ENCODE results near the gene GLRA2.

GLRA2 gene

DNA sequence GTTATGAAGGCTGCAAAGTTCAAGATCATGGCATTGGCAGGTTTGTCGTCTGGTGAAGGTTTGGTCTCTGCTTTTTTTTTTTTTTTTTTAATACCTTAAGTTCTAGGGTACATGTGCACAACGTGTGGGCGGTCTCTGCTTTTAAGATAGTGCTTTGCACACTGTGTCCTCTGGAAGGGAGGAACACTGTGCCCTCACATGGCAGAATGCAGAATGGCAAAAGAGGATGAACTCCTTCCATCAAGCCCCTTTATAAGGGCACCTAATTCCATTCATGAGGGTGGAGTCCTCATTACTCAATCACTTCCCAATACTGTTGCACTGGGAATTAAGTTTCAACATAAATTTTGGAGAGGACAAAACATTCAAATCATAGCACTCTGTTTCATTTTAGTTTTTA, 101.4 kb downstream of the GLRA2 start:
- no peak for TF ChIP-seq GATA3 (IDR thresholded peaks at IDR 0.05; ENCODE audit: low read depth, low read length)
- no peak for TF ChIP-seq GATA2 (IDR thresholded peaks at IDR 0.05; ENCODE audit: low read depth, low read length)

GRCh38 chrX:14641681-14642655, 112.6 kb downstream of the GLRA2 start:
- no peak for TF ChIP-seq GATA2 (IDR thresholded peaks at IDR 0.05; ENCODE audit: low read depth, low read length)

- TF ChIP-seq GATA3 (IDR thresholded peaks at IDR 0.05; ENCODE audit: low read depth, low read length) (no peak), GATA2 (IDR thresholded peaks at IDR 0.05; ENCODE audit: low read depth, low read length) (no peak)
These were observed 131.6 kb downstream of the GLRA2 start for GRCh38 chrX:14660970-14661369.

DNA sequence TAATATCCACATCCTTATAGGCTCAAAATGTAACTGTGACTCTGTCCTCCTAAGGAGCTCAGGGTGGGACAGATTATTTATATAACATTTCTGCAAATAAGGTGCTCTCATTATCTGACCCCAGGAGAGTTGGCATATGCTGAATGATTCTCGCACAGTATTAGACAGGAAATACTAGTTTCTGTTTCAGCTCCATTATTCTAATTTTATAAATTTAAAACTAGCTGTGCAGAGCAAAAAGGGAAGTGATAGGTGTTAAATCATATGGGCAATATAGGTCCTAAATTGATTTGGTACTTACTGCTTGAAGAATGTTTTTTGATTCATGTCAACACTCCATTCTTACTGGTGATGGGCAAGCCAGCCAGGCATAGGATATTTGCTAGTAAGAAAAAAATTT, 141.5 kb downstream of the GLRA2 start:
- TF ChIP-seq GATA2 (IDR thresholded peaks at IDR 0.05; ENCODE audit: low read depth, low read length) = no peak
- no peak for TF ChIP-seq GATA3 (IDR thresholded peaks at IDR 0.05; ENCODE audit: low read depth, low read length)

- TF ChIP-seq GATA2 (IDR thresholded peaks at IDR 0.05; ENCODE audit: low read depth, low read length) (no peak), GATA3 (IDR thresholded peaks at IDR 0.05; ENCODE audit: low read depth, low read length) (no peak)
These were observed 143.4 kb downstream of the GLRA2 start for GRCh38 chrX:14672611-14673172.

DNA sequence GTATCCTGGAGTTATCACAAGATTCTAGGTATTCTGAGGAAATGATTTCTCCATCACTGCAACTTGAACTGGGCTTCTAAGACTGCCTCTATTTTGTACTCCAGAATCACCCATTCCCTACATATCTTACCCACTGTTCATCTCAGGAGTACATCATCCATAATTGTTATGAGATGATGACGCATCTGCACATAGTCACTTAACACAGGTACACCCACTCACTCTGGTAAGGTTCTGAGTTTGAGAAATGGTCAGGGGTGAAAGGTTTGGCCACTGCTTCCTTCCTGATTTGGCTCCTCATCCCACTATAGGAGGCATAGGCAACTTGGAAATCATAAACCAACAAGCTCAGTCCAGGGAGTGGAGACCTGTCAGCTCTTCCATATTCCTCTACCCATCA, 143.9 kb downstream of the GLRA2 start:
- TF ChIP-seq GATA2 (IDR thresholded peaks at IDR 0.05; ENCODE audit: low read depth, low read length) (no peak), GATA3 (IDR thresholded peaks at IDR 0.05; ENCODE audit: low read depth, low read length) (no peak)

DNA sequence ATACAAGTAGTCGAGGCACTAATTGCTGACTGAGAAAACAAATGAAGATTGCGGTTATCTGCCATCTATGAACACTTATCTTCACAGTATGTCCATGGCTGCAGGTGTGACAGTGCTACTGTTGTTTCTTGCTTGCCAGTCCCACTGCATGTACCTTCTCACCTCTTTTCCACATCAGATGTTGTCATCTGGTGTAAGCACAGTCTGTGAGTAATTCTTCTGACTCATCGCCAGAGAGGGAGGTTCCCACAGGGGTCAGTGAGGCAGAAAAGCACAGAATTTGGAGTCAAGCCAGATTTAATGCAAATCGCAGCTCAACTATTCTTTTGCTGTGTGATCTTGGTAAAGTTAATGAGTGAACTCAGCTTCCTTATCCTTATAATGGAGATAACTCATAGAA, 144.4 kb downstream of the GLRA2 start:
- TF ChIP-seq GATA2 (IDR thresholded peaks at IDR 0.05; ENCODE audit: low read depth, low read length) = no peak
- no peak for TF ChIP-seq GATA3 (IDR thresholded peaks at IDR 0.05; ENCODE audit: low read depth, low read length)

DNA sequence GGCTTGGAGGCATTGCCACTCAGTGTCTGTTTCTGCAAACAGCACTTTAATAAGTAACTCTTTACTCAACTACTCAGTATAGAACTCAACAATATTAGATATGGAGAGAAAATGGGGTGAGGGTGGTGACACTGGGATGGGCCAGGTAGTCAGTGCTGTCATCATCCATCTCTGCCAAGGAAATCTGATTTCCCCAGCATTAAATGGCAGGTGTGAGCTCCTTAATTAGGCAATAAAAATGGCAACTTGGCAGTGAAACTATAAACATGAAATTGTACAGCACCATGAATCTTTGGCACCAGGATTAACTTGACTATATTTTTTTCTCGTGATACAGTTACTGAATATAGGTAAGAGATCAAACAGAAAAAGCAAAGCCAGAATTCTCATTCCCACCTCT, 146.2 kb downstream of the GLRA2 start:
- no peak for TF ChIP-seq GATA2 (IDR thresholded peaks at IDR 0.05; ENCODE audit: low read depth, low read length)
- no peak for TF ChIP-seq GATA3 (IDR thresholded peaks at IDR 0.05; ENCODE audit: low read depth, low read length)

GRCh38 chrX:14676431-14676830, 147.1 kb downstream of the GLRA2 start:
- no peak for TF ChIP-seq GATA2 (IDR thresholded peaks at IDR 0.05; ENCODE audit: low read depth, low read length)
- TF ChIP-seq GATA3 (IDR thresholded peaks at IDR 0.05; ENCODE audit: low read depth, low read length) = no peak

DNA sequence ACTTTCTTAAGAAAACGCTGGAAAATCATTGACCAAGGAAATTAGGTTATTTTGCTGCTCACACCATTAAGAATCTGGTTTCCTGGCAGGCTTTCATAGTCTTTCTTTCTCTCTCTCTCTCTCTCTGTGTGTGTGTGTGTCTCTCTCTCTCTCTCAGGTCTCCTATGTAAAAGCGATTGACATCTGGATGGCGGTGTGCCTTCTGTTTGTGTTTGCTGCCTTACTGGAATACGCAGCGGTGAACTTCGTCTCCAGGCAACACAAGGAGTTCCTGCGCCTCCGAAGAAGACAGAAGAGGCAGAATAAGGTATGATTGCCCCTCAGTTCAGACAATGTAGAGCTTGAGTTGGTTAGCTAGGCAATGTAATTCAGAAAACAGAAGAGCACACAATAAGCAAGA, 161.2 kb downstream of the GLRA2 start:
- TF ChIP-seq GATA3 (IDR thresholded peaks at IDR 0.05; ENCODE audit: low read depth, low read length) (no peak), GATA2 (IDR thresholded peaks at IDR 0.05; ENCODE audit: low read depth, low read length) (no peak)

GRCh38 chrX:14694611-14695010, 165.3 kb downstream of the GLRA2 start:
- TF ChIP-seq GATA3 (IDR thresholded peaks at IDR 0.05; ENCODE audit: low read depth, low read length) (no peak), GATA2 (IDR thresholded peaks at IDR 0.05; ENCODE audit: low read depth, low read length) (no peak)

DNA sequence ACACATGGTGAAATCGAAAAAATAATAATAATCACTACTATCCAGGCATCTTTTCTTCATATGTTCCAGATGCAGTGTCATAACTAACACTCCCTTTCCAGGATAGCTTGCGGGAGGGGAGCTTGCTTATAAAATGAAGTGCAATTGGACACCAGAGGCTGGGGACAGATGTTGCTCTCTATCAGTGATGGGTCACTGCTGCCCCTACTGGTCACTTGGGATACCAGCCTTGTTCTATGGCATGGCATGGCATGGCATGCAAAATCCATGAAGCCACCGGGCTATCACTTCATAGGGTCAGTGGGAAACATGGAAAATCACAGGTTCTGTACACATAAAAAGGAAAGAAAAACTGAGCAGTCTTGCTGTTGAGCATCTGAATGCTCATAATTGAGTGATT, 168.1 kb downstream of the GLRA2 start:
- TF ChIP-seq GATA2 (IDR thresholded peaks at IDR 0.05; ENCODE audit: low read depth, low read length) (no peak), GATA3 (IDR thresholded peaks at IDR 0.05; ENCODE audit: low read depth, low read length) (no peak)

GRCh38 chrX:14698790-14699189, 169.5 kb downstream of the GLRA2 start:
- TF ChIP-seq GATA2 (IDR thresholded peaks at IDR 0.05; ENCODE audit: low read depth, low read length) (no peak), GATA3 (IDR thresholded peaks at IDR 0.05; ENCODE audit: low read depth, low read length) (no peak)

GRCh38 chrX:14700982-14701381, 171.6 kb downstream of the GLRA2 start:
- TF ChIP-seq GATA2 (IDR thresholded peaks at IDR 0.05; ENCODE audit: low read depth, low read length) (no peak), GATA3 (IDR thresholded peaks at IDR 0.05; ENCODE audit: low read depth, low read length) (no peak)

DNA sequence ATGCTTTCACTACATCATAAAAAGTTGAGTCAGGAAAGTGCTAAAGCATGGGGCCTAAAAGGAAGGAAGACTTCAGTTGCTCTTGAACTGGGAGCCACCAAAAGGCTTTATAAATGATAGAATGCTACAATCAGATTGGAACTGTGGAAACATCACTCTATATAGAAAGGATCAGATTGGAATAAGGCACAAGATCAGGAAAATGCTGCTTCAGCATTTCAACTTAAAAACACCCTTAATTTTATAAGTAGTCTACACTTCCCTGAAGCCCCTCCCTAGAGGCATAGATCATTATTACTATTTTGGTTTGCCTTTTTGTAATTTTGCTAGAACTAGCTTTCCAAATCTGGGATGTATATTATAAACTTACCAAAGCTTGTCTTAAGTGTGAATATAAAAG, 172.8 kb downstream of the GLRA2 start:
- TF ChIP-seq GATA3 (IDR thresholded peaks at IDR 0.05; ENCODE audit: low read depth, low read length) (no peak), GATA2 (IDR thresholded peaks at IDR 0.05; ENCODE audit: low read depth, low read length) (no peak)
